ENCODE measurements around the gene SF3B1. TPM values are rescaled to one million over a fixed set of nuclear protein-coding genes. Genes with fewer than 3 reads are reported as not detected.

The SF3B1 gene
- total and polyA plus RNA-seq, 2 of the 13 experiments (the other 11 are each of a cell fraction or from before 2014, with no cell fraction given), result 387 to 750 TPM

DNA sequence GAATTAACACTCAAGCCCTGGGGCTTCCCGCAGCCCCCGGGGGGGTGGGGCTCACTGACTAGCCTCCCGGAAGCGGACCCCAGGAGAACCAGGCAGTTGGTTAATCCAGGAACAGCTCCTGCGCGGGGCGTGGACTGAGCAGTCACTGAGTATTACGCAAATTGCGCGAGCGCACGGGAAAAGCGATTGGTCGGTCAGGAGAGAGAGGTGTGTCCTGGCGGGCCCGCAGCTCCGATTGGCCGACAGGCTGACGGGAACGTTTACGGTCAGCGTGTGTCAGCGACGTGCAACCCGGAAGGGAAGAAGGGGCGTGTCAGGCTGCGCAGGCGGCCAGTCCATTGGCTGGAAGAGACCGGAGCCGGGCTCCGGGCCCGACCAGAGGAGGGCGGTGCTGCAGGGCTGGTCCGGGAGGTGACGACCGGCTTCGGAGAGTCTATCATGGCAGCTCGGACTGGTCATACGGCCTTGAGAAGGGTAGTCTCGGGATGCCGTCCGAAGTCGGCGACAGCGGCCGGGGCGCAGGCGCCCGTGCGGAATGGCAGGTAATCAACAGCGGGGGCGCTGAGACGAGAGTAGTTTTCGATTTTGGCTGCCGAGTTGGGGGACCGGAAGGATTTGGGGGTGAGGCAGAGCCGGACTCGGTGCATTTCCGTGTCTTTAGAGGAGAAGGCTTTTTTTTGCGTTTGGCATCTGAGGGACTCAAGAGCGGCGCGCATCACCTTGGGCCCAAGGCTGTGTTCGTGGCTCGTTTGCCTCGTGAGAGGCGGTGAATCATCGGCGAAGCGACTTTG is 18.5 kb upstream of the SF3B1 start, which contains the start of gene COQ10B (continued):
- TF ChIP-seq, protein P1, sequence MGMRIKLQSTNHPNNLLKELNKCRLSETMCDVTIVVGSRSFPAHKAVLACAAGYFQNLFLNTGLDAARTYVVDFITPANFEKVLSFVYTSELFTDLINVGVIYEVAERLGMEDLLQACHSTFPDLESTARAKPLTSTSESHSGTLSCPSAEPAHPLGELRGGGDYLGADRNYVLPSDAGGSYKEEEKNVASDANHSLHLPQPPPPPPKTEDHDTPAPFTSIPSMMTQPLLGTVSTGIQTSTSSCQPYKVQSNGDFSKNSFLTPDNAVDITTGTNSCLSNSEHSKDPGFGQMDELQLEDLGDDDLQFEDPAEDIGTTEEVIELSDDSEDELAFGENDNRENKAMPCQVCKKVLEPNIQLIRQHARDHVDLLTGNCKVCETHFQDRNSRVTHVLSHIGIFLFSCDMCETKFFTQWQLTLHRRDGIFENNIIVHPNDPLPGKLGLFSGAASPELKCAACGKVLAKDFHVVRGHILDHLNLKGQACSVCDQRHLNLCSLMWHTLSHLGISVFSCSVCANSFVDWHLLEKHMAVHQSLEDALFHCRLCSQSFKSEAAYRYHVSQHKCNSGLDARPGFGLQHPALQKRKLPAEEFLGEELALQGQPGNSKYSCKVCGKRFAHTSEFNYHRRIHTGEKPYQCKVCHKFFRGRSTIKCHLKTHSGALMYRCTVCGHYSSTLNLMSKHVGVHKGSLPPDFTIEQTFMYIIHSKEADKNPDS (CRISPR knock-in tag; IDR thresholded peaks at IDR 0.05), result 0 out of 2 replicates have a peak, but pooled peaks have one; percentile 90
- TF ChIP-seq KLF12 (CRISPR knock-in tag; IDR thresholded peaks at IDR 0.05; ENCODE audit: borderline replicate concordance), result 0 out of 2 replicates have a peak, but pooled peaks have one; percentile 74
- no peak; the same call in none of the 2 replicates for TF ChIP-seq BRD4 (CRISPR knock-in tag; IDR thresholded peaks at IDR 0.05)
- TF ChIP-seq RARG (CRISPR knock-in tag; IDR thresholded peaks at IDR 0.05; ENCODE audit: low read depth), result no peak
- TF ChIP-seq HOXA5 (CRISPR knock-in tag; IDR thresholded peaks at IDR 0.05), result peak; percentile 21; the same call in 1 of the 2 replicates
- peak; percentile 90 for TF ChIP-seq ZNF225 (CRISPR knock-in tag; IDR thresholded peaks at IDR 0.05)
- TF ChIP-seq ZNF446 (CRISPR knock-in tag; IDR thresholded peaks at IDR 0.05), result no peak
- TF ChIP-seq U2AF2 (IDR thresholded peaks at IDR 0.05; ENCODE audit: low read depth, low read length), result no peak
- TF ChIP-seq, protein P2, sequence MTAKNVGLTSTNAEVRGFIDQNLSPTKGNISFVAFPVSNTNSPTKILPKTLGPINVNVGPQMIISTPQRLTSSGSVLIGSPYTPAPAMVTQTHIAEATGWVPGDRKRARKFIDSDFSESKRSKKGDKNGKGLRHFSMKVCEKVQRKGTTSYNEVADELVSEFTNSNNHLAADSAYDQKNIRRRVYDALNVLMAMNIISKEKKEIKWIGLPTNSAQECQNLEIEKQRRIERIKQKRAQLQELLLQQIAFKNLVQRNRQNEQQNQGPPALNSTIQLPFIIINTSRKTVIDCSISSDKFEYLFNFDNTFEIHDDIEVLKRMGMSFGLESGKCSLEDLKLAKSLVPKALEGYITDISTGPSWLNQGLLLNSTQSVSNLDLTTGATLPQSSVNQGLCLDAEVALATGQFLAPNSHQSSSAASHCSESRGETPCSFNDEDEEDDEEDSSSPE (CRISPR knock-in tag; IDR thresholded peaks at IDR 0.05), result peak; percentile 74
- TF ChIP-seq KMT2B (CRISPR knock-in tag; IDR thresholded peaks at IDR 0.05), result no peak; the same call in 1 of the 2 replicates
- TF ChIP-seq, protein P3, sequence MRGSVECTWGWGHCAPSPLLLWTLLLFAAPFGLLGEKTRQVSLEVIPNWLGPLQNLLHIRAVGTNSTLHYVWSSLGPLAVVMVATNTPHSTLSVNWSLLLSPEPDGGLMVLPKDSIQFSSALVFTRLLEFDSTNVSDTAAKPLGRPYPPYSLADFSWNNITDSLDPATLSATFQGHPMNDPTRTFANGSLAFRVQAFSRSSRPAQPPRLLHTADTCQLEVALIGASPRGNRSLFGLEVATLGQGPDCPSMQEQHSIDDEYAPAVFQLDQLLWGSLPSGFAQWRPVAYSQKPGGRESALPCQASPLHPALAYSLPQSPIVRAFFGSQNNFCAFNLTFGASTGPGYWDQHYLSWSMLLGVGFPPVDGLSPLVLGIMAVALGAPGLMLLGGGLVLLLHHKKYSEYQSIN (CRISPR knock-in tag; IDR thresholded peaks at IDR 0.05; ENCODE audit: borderline replicate concordance), result no peak
- peak; percentile 84 for TF ChIP-seq ZNF772 (CRISPR knock-in tag; IDR thresholded peaks at IDR 0.05)
- TF ChIP-seq ZNF670 (CRISPR knock-in tag; IDR thresholded peaks at IDR 0.05; ENCODE audit: borderline replicate concordance), result no peak
- TF ChIP-seq RAD21 (CRISPR knock-in tag; IDR thresholded peaks at IDR 0.05), result peak; percentile 81
- no peak; the same call in 1 of the 2 replicates for TF ChIP-seq ZNF33B (CRISPR knock-in tag; IDR thresholded peaks at IDR 0.05)
- TF ChIP-seq ZNF138 (CRISPR knock-in tag; IDR thresholded peaks at IDR 0.05; ENCODE audit: low read depth), result no peak
- TF ChIP-seq, protein P4, sequence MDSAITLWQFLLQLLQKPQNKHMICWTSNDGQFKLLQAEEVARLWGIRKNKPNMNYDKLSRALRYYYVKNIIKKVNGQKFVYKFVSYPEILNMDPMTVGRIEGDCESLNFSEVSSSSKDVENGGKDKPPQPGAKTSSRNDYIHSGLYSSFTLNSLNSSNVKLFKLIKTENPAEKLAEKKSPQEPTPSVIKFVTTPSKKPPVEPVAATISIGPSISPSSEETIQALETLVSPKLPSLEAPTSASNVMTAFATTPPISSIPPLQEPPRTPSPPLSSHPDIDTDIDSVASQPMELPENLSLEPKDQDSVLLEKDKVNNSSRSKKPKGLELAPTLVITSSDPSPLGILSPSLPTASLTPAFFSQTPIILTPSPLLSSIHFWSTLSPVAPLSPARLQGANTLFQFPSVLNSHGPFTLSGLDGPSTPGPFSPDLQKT (CRISPR knock-in tag; IDR thresholded peaks at IDR 0.05; ENCODE audit: borderline replicate concordance), result no peak
- TF ChIP-seq GATAD2A (CRISPR knock-in tag; IDR thresholded peaks at IDR 0.05), result peak; percentile 63
- peak; percentile 71 for TF ChIP-seq RBM39 (IDR thresholded peaks at IDR 0.05; ENCODE audit: low read depth, low read length, poor library complexity, severe bottlenecking)
- no peak for TF ChIP-seq ZFP36 (IDR thresholded peaks at IDR 0.05; ENCODE audit: borderline replicate concordance, low read depth, low read length, partially characterized antibody)
- TF ChIP-seq HDAC2 (CRISPR knock-in tag; IDR thresholded peaks at IDR 0.05), result peak; percentile 76; the same call in 1 of the 2 replicates
